Renal cortical epithelial cell (primary cell): Measurements from ENCODE around the gene CHCT1. TPM values are rescaled to one million over a fixed set of nuclear protein-coding genes. Genes with fewer than 3 reads are reported as not detected.
"Not testable (repeated sequence)": the region's sequence is repeated elsewhere in the genome, so short reads cannot be mapped to it uniquely, and the experiment has no call there.

Source experiments
- DNase-seq: peaks from one replicate; pipeline ENCODE4 v3.0.0-alpha.2; 2011; ENCODE audit warnings: low read depth
- total RNA-seq: library from RNA; depleted of rRNA; stranded (reverse); fragments of >200 nt; gene quantifications from 2 replicates; pipeline ENCODE4 v1.2.3, GENCODE V29; 2014

Gene CHCT1
- total RNA-seq = not detected in 2 replicates

GRCh38 chr17:60422162-60422665 lies at the start of gene CHCT1:
CHCT1 (plus strand) TSS chr17:60422489; CDS start chr17:60422593, 104 bp downstream.
- no peak for DNase-seq

DNA sequence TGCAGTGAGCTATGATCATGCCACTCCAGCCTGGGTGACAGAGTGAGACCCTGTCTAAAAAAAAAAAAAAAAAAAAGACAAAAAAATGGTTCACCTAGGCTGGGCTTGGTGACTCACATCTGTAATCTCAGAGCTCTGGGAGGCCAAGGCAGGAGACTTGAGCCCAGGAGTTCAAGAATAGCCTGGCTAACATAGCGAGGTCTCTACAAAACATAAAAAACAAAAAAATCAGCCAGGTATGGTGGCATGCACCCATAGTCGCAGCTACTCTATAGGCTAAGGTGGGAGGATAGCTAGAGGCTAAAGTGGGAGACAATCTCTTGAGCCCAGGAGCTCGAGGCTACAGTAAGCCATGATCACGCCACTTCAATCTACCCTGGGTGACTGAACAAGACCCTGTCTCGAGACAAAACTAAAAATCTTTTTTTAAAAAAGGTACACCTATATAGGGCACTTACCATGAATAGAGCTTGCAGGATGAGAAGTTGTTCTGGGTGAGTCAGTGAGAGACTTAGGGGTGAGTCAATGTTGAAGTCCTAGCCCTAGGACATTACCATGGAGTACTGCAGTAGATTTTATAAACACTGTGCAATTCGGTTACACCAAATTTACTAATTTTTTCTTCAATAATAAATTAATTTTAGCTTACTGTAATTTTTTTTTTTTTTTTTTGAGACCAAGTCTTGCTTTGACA lies 49.4 kb upstream of the CHCT1 start:
- DNase-seq = peak; percentile 91

- DNase-seq = not testable (repeated sequence)
Observed at GRCh38 chr17:60378187-60378586, 44.1 kb upstream of the CHCT1 start.

DNA sequence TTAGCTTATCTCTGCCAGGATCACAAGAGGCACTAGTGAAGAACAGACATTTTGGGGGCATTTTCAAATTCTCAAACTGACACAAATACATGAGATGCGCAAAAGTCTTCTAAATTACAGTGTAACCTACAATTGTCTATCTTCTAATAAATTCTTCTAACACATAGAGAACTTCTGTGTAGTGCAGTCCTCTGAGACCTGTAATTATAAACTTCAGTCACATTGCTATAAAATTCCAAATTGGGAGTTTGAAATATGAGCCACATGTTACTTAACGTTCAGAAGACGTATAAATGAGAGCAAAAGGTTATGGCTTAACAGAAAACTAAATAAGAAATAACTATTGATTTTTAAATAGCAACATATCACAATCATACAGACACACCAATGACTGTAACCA lies 42.8 kb upstream of the CHCT1 start:
- not testable (repeated sequence) for DNase-seq

GRCh38 chr17:60381958-60382357 lies 40.3 kb upstream of the CHCT1 start:
- no peak for DNase-seq

GRCh38 chr17:60383379-60383778 lies 38.9 kb upstream of the CHCT1 start:
- DNase-seq = no peak

GRCh38 chr17:60384921-60385320 lies 37.4 kb upstream of the CHCT1 start:
- DNase-seq = not testable (repeated sequence)

- no peak for DNase-seq
Observed at GRCh38 chr17:60386147-60387058, 35.9 kb upstream of the CHCT1 start.

DNA sequence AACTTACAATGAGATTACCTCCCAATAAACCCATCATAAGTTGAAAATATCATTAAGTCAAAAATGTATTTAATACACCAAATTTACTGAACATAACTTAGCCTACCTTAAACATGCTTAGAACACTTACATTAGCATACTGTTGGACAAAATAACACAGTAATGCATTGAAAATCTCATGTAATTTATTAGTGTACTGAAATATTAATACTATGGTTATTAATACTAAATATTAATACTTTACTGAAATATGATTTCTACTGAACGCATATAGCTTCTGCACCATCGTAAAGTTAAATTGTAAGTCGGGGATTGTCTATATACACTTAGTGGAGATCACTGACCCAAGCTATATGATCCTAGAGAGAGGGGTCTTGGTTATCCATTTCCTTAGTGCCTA lies 34.6 kb upstream of the CHCT1 start:
- no peak for DNase-seq

DNA sequence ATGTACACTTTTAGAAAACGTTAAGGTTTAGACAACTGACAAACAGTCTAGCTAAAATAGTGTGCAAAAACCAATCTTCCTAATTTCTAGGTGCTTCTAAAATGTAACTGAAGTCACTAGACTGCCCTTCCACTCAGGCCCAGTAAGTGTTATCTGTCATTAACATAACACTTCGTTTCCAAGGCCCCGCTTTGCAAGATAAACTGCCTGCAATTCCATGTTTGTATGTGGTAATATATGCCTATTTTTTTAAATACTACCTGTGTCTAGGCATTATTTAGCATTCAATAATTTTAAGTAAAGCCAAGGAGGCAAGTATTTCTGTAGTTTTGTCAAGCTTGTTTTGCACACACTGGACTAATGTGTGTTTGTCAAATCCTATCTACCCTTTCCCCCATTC lies 33.5 kb upstream of the CHCT1 start:
- DNase-seq = no peak

DNA sequence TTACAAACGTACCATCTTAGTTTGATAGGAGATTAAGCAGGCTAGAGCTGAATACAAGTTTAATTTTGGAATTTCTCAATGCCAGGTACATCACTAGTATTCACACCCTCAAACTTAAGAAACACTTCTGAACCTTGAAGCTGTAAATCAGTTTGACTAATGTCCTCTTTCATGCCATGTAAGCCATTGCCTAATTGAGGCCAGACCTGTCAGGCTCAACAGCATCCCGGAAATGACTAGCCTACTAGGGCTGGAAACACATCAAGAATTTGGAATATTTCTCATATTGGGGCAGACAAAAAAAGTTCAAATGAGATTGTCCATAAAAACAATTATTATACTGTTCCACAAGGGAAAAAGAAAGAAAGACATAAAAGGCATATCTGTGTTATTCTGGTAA lies 32.1 kb upstream of the CHCT1 start:
- peak; percentile 66 for DNase-seq

DNA sequence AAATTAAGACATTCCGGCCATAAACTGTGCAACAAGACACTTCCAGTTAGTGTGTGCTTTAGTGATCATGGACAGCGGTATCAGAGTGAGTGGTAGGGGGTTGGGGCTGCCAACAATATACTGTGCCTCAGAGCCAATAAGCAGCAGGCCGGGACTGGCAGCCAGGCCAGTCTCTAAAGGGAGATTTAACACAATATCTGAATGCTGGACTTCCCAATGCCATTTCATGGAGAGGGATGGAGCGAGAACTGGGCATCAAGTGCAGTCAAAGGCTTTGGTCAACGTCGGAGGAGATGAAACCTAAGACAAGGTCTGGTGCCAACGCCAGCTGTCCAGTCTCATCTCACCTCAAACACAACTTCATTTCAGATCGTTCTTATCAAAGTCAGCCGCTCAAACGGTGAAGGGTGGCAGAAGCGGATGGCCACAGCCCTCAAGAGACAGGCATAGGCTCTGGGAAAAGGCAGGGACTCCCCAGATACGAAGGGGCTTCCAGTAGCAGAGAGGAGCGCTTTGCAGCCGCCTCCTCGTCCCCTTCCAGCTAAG lies 31.3 kb upstream of the CHCT1 start:
- peak; percentile 47 for DNase-seq

- DNase-seq = no peak
Observed at GRCh38 chr17:60391471-60392041, 30.7 kb upstream of the CHCT1 start.

DNA sequence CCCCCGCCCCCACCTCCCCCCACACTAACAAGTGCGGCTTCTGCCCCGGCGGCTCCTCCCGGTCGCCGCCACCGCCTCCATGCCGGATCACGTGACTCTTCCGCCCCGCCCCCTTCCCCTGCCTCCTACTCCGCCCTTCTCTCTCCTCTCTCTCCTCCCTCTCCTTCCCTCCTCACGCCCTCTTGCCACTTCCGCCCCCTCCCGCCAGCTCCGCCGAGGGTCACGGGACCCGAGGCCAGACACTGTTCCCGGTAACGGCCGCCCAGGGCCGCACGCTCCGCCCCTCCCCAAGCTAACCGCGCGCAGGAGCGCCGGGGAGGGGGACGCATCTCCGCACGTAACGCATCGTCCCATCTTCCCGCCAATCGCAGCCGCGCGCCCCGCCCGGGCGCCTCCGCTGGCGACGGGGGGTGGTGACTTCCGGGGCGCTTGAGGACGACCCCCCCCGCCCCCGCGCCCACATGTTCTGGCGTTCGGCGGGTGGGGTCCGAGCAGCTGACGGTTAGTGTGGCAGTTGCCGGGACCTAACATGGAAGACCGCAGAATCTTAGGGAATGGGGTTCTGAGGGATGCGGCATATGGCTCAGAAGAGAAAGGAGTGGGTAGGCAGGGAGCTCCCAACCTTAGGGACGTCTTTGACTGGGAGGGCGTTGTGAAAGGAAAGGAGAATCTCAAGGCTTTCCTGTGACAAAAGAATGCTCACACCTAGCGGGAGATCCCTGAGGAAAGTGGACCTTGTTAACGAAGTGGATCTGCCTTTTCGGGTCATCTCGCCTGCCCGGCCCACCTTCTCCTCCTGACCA lies 30.0 kb upstream of the CHCT1 start, which contains the start of gene USP32:
Gene USP32 (minus strand): TSS at position 92 of the 803 bp plus-strand sequence. CDS start 194 bp downstream, outside the sequence.
- DNase-seq = peak; percentile 92

- DNase-seq = peak; percentile 84
Observed at GRCh38 chr17:60392845-60393702, 29.2 kb upstream of the CHCT1 start.

GRCh38 chr17:60393840-60394723 lies 28.2 kb upstream of the CHCT1 start:
- peak; percentile 86 for DNase-seq

DNA sequence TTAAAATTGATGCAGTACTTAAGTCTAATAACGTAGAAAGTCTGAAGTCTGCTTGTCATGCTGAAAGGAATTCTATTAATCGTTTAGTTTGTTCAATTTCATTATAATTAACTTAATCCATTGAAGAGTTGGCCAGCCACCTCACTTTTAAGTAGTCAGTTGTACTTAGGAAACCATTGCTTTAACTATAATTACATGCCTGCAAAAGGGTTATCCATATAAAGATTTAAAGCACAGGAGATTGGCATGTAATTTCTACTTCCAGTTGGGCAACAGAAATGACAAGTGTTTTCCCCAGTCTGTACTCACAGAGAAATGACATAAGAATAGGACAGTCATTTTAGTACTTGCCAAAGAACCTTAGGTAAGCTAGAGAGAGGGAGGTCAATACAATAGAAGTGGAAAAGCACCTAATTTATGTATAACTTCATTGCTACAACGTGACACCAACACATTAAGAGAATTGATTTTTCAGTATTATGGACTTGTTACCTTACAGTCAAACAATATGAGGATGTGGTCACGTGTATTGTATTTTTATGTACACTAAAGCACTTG lies 26.7 kb upstream of the CHCT1 start:
- DNase-seq = no peak

DNA sequence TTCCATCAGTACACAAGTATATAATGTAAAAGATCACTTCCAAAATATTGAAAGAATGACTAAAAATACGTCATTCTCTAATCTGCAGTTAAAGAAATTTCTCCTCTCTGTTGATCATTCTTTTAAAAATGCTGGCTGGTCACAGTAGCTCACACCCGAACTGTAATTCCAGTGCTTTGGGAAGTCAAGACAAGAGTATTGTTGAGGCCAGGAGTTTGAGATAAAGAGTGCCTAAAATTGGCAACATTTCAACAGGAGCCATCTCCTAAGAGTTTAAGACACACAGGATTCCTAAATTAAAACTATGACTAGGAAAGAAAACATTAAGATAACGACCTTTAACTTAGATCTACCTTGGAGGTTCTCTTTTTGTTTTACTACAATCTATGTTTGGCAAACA lies 25.9 kb upstream of the CHCT1 start:
- DNase-seq = no peak
